ENCODE data around the gene ZNF496. TPM values are rescaled to one million over a fixed set of nuclear protein-coding genes. Genes with fewer than 3 reads are reported as not detected.

The ZNF496 gene
- total RNA-seq, 1 experiment from 2014 or later: 42.5 TPM

Other genes starting within 250 kb of the ZNF496 start
- 11.6 and 16.8 TPM in 2 replicates for gene ZNF669, start 227.5 kb downstream of the ZNF496 start, total RNA-seq (2014; rRNA removed; shearing (Covaris generic); ENCODE audit: low replicate concordance)
- 56.8 and 82.3 TPM in 2 replicates for gene ZNF124, start 159.8 kb downstream of the ZNF496 start, total RNA-seq (2014; rRNA removed; shearing (Covaris generic); ENCODE audit: low replicate concordance)
- gene VN1R5, start 75.8 kb downstream of the ZNF496 start, total RNA-seq (2014; rRNA removed; shearing (Covaris generic); ENCODE audit: low replicate concordance): not detected in 2 replicates
- 0.23 TPM in 1 of 2 replicates, not detected in the other for gene NLRP3, start 84.3 kb upstream of the ZNF496 start, total RNA-seq (2014; rRNA removed; shearing (Covaris generic); ENCODE audit: low replicate concordance)
- not detected in 2 replicates for gene OR2B11, start 126.2 kb upstream of the ZNF496 start, total RNA-seq (2014; rRNA removed; shearing (Covaris generic); ENCODE audit: low replicate concordance)
- not detected in 2 replicates for gene OR2C3, start 204.6 kb upstream of the ZNF496 start, total RNA-seq (2014; rRNA removed; shearing (Covaris generic); ENCODE audit: low replicate concordance)
- not detected in 2 replicates for gene GCSAML, start 217.3 kb upstream of the ZNF496 start, total RNA-seq (2014; rRNA removed; shearing (Covaris generic); ENCODE audit: low replicate concordance)

All from MG63 (cell line).